A673 (cell line): ENCODE results near the gene B4GALNT3.

ENCODE experiments used
- EZH2 ChIP-seq: fragments of 200-600 bp; sonication (generic); IDR thresholded peaks from 2 replicates; pipeline ENCODE4 v1.6.1; 2017; ENCODE audit warnings: borderline replicate concordance, low read depth, mild to moderate bottlenecking, mixed read lengths, antibody characterized with exemption, low read length; ENCODE audit not compliant: poor library complexity, severe bottlenecking
- TF ChIP-seq, protein P1 (sequence below): fragments of 300-800, 200-600 bp; sonication (generic); conservative IDR thresholded peaks from 2 replicates; pipeline ENCODE4 v1.5.1; 2017; ENCODE audit warnings: low read depth, mild to moderate bottlenecking, antibody characterized with exemption, low read length, moderate library complexity, mixed read lengths

DNA sequence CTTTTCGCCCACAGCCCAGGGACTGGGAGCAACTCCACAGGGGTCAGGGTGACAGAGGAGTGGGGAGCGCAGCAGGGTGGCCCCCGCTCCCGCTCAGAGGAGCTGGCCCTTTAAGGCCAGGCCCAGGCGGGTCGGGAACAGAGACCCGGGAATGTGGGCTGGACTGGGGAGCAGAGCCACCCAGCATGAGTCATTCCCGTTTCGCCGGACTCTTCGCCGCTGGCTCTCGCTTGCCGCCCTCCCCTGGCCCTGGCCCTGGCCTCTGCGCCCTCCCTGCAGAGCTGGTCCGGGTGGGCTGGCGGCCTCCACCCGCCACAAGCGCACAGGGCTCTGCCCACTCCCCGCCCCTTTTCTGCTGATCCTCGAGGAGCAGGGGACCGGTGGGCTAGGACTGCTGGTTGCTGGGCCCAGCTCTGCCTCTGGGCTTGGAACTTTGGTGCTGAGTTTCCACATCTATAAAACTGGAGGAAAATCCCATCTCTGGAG is 110.7 kb downstream of the B4GALNT3 start:
- TF ChIP-seq, protein P1, sequence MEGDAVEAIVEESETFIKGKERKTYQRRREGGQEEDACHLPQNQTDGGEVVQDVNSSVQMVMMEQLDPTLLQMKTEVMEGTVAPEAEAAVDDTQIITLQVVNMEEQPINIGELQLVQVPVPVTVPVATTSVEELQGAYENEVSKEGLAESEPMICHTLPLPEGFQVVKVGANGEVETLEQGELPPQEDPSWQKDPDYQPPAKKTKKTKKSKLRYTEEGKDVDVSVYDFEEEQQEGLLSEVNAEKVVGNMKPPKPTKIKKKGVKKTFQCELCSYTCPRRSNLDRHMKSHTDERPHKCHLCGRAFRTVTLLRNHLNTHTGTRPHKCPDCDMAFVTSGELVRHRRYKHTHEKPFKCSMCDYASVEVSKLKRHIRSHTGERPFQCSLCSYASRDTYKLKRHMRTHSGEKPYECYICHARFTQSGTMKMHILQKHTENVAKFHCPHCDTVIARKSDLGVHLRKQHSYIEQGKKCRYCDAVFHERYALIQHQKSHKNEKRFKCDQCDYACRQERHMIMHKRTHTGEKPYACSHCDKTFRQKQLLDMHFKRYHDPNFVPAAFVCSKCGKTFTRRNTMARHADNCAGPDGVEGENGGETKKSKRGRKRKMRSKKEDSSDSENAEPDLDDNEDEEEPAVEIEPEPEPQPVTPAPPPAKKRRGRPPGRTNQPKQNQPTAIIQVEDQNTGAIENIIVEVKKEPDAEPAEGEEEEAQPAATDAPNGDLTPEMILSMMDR: no peak
- TF ChIP-seq EZH2: no peak
